HG02642 (cell line): Measurements from ENCODE around the gene ZCWPW2.

Source experiments
- ATAC-seq: cut with Tn5 transposase; IDR thresholded peaks from one replicate; pipeline ENCODE4 v1.9.1; 2021; ENCODE audit warnings: mild to moderate bottlenecking; ENCODE audit not compliant: unreplicated experiment, poor library complexity

The ZCWPW2 gene

GRCh38 chr3:28569357-28569756 is 220.8 kb downstream of the ZCWPW2 start:
- ATAC-seq = no peak

- no peak for ATAC-seq
Measured at GRCh38 chr3:28574036-28574435, 225.5 kb downstream of the ZCWPW2 start.

- no peak for ATAC-seq
Measured at GRCh38 chr3:28575100-28575745, 226.7 kb downstream of the ZCWPW2 start.
